Stimulated activated CD4-positive, alpha-beta T cell treated with anti-CD3 and anti-CD28 coated beads, Interleukin-12 subunit alpha, Interleukin-12 subunit beta, amount 100 ng/mL, for 48 hours (primary cell): Measurements from ENCODE around the gene SGIP1.

Source experiments
- DNase-seq, 3 donors: peaks; one replicate each; pipeline ENCODE4 v3.0.0-alpha.2; 2020; ENCODE audit warnings: low read depth in 2 of 3, low spot score in 1 of 3

SGIP1 gene

GRCh38 chr1:66676613-66677298 is 142.8 kb downstream of the SGIP1 start:
- no peak for DNase-seq

- DNase-seq, result no peak
These were observed 144.2 kb downstream of the SGIP1 start for GRCh38 chr1:66678146-66678545.

DNA sequence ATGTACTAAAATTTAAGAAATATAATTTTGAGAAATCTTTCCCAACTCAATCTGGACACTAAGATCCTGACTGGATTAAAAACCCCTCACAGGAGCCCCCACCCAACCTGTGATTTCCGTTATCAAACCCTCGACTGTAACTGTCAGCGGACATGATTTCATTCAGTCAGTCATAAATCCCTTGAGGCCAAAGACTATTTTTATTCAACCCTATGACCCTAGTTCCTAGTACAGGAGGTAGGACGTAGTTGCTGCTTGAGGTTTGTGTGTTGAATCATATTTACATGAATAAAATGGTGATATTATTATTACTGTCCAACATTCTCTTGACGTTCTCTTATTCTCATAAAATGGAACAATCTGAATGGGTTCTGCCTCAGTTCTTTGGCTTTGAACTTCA is 145.2 kb downstream of the SGIP1 start:
- no peak for DNase-seq

DNA sequence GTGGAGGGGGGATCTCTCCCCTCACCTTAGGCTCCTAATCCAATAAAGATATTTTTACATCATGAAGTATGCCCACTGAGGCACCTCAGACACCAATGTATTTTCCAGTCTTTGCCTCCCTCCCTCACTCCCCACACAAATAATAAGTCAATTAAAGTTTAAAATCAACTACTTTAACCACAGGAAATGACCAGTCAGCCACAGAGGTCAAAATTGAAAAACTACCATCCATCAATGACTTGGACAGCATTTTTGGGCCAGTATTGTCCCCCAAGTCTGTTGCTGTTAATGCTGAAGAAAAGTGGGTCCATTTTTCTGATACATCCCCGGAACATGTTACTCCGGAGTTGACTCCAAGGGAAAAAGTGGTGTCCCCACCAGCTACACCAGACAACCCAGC is 147.7 kb downstream of the SGIP1 start:
- DNase-seq, result no peak

DNA sequence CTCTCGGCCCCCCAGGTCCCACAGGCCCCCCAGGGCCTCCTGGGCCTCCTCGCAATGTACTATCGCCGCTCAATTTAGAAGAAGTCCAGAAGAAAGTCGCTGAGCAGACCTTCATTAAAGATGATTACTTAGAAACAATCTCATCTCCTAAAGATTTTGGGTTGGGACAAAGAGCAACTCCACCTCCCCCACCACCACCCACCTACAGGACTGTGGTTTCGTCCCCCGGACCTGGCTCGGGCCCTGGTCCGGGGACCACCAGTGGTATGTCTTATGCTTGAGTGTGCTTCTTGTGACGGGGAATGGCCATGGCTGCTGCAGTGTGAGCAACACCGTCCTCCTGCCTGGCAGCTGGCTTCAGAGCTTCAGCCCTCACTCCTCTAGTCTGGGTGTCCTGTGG is 148.2 kb downstream of the SGIP1 start:
- no peak for DNase-seq

- no peak for DNase-seq
These were observed 150.4 kb downstream of the SGIP1 start for GRCh38 chr1:66684353-66684752.

- DNase-seq, result no peak
These were observed 151.3 kb downstream of the SGIP1 start for GRCh38 chr1:66685265-66685664.

GRCh38 chr1:66685670-66686069 is 151.7 kb downstream of the SGIP1 start:
- no peak for DNase-seq

GRCh38 chr1:66686406-66686805 is 152.5 kb downstream of the SGIP1 start:
- no peak for DNase-seq

DNA sequence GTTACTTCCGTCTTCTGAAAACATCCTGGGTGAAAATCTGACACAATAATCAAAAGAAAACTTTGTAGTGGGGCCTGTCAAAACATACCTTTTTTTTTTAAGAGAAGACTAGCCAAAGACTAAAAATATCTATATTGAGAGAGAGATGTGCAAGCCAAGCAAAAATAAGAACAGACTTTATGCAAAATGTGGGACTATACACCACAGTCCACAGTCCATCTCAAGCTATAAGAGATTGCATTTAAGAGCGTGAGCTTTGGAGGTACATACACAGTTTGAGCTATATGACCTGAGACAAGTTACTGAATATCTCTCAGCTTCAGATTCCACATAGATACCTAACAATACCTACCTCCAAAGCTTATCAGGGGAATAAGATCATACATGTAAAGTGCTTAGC is 153.4 kb downstream of the SGIP1 start:
- no peak for DNase-seq

- no peak for DNase-seq
These were observed 156.9 kb downstream of the SGIP1 start for GRCh38 chr1:66690666-66691381.

DNA sequence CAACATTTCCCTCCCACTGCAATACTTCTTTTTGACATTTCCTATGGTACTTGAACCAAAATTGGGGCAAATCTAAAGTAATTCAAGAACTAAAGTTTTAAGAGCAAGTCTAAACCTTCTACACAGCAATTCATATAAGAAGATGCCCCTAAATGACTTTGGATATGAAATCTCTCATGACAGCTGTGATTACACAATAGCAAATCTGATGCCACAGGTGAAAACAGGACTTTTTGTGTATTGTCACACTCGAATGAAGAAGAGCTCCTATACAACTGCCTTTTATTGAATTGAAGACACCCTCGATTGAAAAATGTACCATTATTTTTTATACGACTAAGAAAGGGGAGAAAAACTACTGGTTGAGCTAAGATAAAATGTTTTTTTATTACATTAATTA is 158.7 kb downstream of the SGIP1 start:
- no peak for DNase-seq

DNA sequence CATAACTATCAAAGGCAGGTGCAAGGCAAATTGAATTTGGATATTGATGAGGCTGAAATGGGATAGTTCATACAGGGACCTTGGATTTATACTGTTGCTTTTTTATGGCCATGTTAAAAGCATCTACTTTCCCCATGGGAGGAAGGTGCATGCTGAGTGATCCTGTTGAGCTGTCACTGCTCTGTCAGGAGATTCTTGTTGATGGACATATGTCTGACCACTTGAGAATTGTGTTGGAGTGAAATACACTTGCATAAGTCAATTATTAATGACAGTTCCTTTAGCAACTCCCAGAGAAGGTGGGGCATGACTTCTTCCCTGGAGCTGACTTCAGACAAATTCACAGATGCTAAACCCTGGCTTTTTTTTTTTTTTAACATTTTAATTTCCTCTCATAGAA is 159.9 kb downstream of the SGIP1 start:
- no peak for DNase-seq

DNA sequence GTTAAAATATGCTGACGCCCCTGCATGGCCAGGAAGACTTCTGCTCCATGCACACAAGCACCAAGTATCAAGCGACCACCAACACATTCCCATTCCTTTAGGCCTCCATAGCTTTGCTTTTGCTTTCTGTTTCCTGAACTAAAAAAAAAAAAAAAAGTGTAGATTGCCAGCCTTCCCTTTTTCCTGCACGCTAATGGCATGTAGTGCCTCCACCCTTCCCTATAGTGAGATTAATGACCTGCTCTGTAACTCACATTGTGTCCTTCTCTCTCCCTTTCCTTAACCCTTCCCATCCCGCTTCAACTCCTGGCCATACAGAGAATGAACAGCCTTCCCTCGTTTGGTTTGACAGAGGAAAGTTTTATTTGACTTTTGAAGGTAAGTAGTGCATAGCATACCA is 161.2 kb downstream of the SGIP1 start:
- no peak for DNase-seq

- no peak for DNase-seq
These were observed 162.8 kb downstream of the SGIP1 start for GRCh38 chr1:66696771-66697170.

DNA sequence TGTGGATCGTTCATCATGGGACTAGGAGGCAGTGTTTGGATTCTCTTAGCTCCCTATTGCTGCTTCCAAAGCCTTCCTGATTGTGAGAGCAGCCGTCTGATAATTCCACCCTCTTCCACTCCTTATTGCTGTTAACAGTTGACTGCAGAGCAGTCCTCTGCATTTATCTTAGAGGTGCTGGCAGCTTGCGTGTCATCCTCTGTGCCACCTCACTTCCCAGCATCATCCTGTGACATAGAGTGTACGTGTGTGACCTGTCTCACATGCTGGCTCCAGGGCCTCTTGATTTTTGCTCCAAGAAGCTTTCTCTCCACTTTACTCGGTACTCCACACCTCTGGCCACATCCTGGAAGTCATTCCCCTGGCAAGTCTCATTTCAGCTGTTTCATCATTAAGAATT is 165.3 kb downstream of the SGIP1 start:
- DNase-seq, result no peak

- no peak for DNase-seq
These were observed 170.4 kb downstream of the SGIP1 start for GRCh38 chr1:66704177-66704875.

- no peak for DNase-seq
These were observed 171.2 kb downstream of the SGIP1 start for GRCh38 chr1:66705110-66705509.

DNA sequence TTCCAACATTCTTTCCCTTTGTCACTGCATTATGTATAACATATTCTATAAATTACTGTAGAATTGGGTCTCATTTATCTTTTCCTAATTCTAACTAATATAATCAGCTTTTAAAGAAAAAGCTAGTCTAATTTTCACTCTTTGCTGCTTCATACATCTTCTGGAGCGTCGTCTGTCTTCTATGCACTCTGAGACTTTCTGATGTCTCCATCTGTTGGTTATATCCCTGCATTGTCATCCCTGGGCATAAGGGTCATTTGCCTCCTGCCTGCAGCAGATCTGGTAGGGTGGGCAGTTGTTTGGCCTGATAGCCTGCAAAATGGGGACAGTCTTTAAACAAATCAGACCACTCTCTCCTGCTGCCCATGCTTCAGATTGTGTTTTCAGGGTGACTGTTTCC is 177.5 kb downstream of the SGIP1 start:
- DNase-seq, result no peak

DNA sequence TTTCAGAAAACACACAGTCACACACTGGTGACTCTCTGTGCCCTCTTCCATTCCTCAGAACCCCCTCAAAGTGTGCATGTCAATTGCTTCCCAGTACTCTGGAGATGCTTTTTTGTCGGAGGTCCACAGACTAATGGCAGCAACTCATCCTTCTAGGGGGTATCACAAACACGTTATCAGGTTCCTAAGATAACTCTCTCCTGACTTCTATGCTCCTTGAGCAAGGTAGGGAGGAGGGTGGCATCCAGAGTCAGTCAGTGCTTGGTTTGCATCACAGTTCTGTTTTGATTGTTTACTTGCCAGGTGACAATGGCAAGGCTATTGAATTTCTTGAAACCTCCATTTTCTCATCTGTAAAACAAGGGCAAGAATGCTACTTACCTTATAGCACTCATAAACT is 178.9 kb downstream of the SGIP1 start:
- DNase-seq, result no peak

- no peak for DNase-seq
These were observed 190.0 kb downstream of the SGIP1 start for GRCh38 chr1:66723985-66724384.

- peak; percentile 19 to 66 (median 23) for DNase-seq
These were observed 192.1 kb downstream of the SGIP1 start for GRCh38 chr1:66725885-66726665.
